Left forelimb (tissue), 1 donor: ENCODE measurements around the gene SDR39U1.

Source experiments
- DNase-seq: peaks from one replicate; pipeline ENCODE4 v3.0.0-alpha.2; 2018; ENCODE audit warnings: low spot score

Gene SDR39U1

GRCh38 chr14:24429395-24430142 lies 13.0 kb downstream of the SDR39U1 start, which contains the start of the genes CBLN3 and KHNYN:
TSS of gene CBLN3 (minus strand) at chr14:24429668. CDS start at chr14:24429054, 614 bp downstream.
TSS of gene KHNYN (plus strand) at chr14:24429954. CDS start at chr14:24430731, 777 bp downstream.
- DNase-seq: peak; percentile 93

GRCh38 chr14:24428628-24429394 lies 13.8 kb downstream of the SDR39U1 start:
- peak; percentile 62 for DNase-seq

- peak; percentile 47 for DNase-seq
These were observed 14.8 kb downstream of the SDR39U1 start for GRCh38 chr14:24427537-24428508.

- peak; percentile 44 for DNase-seq
These were observed 15.6 kb downstream of the SDR39U1 start for GRCh38 chr14:24426912-24427536.

- DNase-seq: peak; percentile 37
These were observed 16.2 kb downstream of the SDR39U1 start for GRCh38 chr14:24426150-24426911.

- DNase-seq: no peak
These were observed 16.9 kb downstream of the SDR39U1 start for GRCh38 chr14:24425704-24426103.

GRCh38 chr14:24422694-24423601 lies 19.6 kb downstream of the SDR39U1 start:
- peak; percentile 50 for DNase-seq

GRCh38 chr14:24422261-24422660 lies 20.3 kb downstream of the SDR39U1 start:
- DNase-seq: no peak

- no peak for DNase-seq
These were observed 24.1 kb downstream of the SDR39U1 start for GRCh38 chr14:24418492-24418873.

GRCh38 chr14:24417832-24418491 lies 24.6 kb downstream of the SDR39U1 start:
- DNase-seq: peak; percentile 64

GRCh38 chr14:24416932-24417619 lies 25.5 kb downstream of the SDR39U1 start:
- peak; percentile 47 for DNase-seq

- DNase-seq: peak; percentile 61
These were observed 26.2 kb downstream of the SDR39U1 start for GRCh38 chr14:24416254-24416931.

- peak; percentile 61 for DNase-seq
These were observed 26.9 kb downstream of the SDR39U1 start for GRCh38 chr14:24415421-24416253.

GRCh38 chr14:24414732-24415420 lies 27.7 kb downstream of the SDR39U1 start:
- peak; percentile 53 for DNase-seq

- peak; percentile 30 for DNase-seq
These were observed 28.5 kb downstream of the SDR39U1 start for GRCh38 chr14:24414077-24414476.
